GM19238 (cell line): Measurements from ENCODE around the gene DMTF1.
"Not testable (repeated sequence)": the region's sequence is repeated elsewhere in the genome, so short reads cannot be mapped to it uniquely, and the experiment has no call there.

Source experiments
- DNase-seq: peaks from one replicate; pipeline ENCODE4 v3.0.0; 2011; ENCODE audit warnings: low spot score; ENCODE audit not compliant: insufficient read length

The DMTF1 gene

DNA sequence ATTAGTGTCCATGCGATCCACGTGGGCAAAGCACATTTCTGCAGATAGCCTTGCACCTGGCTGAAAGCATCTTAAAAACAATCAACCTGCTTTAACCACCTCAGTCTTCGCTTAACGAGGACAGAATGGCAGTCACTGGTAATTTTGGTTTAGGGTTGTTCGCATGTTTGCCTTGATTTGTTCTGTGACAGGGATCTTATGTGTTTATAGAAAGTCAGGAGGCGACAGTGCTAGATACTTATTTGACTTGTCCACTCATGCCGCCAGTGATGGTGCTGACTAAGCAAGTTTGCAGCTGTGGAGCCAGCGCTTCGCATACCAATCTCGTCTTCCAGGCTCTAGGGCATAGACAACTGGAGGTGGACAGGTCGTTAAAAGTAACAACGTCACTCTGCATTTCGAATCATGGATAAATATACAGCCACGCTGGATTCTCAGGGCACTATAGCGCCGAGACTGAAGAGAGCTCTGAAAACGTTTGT, 68.5 kb downstream of the DMTF1 start:
- no peak for DNase-seq

DNA sequence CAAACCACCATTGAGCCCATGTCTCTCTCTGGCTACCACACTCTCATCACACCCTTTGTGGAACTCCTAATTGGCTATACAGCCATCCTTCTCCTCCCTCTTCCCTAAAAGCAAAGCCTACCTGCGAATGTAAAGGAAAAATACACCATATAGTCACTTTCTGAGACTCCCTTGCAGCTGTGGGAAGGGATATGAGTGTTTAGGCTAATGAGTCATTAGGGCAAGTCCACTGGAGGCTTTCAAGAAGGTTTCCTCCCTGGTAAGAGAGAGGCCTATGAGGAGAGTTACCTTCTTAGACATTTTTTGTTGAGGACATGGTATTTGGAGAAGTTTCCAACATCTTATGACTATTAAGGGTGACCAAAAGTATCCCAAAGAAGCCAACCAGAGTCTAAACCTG, 71.4 kb downstream of the DMTF1 start:
- DNase-seq = no peak

DNA sequence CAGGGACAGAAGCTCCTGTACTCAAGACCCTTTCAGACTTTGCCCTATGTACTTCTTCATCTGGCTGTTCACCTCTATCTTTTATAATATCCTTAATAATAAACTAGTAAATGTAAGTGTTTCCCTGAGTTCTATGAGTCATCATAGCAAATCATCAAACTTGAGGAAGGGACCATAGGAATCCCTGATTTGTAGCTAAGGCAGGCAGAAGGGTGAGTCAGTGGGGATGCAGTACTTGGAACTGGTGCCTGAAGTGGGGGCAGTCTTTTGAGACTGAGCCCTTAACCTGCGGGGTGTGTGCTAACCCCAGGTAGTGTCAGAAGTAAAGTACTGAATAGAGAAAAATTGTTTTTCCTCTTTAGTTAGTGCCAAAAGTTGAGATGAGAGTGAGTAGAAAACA, 73.4 kb downstream of the DMTF1 start:
- no peak for DNase-seq

DNA sequence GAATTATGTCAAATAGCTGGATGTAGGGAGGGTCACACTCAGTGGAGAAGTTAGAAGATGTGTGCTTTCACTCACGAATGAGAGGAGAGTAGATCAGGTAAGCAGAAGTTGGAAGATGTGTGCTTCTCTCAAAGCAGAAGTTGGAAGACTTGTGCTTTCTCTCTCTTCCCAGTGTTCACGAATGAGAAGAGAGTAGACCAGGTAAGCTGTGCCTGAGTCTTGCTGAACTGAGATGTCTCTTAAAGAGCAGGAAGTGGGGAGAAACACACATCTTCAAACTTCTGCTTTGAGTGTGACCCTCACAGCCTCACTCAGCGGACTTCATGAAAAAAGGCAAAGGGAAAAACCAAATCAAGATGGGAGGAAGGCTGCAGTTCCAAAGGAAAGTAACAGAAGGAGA, 74.2 kb downstream of the DMTF1 start:
- no peak for DNase-seq

DNA sequence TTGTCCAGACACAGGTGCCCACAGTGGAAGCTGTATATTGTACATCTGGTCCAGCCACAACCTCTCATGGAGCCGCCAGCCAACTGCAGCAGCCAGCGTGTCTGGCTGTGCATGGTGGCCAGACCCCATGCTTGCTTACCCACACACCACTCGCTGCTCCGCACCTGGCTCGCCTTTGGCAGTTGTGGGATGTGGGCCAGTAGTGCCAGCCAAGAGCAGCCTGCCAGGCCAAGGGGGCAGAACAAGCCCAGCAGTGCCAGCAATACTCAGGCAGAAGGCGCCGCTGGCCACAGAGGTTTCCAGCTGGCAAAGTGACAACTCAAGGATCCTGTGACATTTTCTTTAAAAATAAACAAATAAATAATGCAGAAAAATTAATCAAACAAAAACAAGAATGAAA, 79.0 kb downstream of the DMTF1 start:
- DNase-seq = no peak

DNA sequence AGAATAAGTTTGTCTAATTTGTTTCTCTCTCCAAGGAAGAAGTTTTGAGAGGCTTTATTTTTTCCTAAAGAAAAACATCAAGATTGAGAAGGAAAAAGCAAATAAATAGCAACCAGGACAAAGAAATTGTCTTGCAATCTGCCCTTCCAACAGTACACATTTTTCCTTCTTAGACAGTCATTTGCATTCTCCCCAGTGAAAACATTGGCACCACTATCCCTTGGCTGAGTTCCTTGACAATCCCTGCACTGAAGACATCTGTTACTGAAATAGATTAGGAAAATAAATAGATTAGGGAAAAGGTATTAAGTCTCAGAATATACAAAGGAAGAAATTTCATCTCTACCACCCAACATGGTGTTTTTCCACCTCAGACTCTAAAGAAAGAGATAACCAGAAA, 79.5 kb downstream of the DMTF1 start:
- DNase-seq = no peak

DNA sequence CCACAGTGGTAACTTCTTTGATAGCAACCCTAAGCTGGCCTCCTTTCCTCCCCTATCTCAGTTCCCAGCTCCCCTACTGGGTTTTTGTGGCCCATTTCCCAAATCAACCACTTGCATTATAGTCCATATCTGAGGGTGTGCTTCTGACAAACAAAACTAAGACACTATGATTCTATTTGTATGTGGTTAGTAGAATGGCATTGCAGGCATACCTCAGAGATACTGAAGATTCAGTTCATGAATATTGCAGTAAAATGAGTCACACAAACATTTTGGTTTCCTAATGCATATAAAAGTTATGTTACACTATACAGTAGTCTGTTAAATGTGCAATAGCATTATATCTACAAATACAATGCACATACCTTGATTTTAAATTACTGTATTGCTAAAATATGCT, 82.7 kb downstream of the DMTF1 start:
- no peak for DNase-seq

DNA sequence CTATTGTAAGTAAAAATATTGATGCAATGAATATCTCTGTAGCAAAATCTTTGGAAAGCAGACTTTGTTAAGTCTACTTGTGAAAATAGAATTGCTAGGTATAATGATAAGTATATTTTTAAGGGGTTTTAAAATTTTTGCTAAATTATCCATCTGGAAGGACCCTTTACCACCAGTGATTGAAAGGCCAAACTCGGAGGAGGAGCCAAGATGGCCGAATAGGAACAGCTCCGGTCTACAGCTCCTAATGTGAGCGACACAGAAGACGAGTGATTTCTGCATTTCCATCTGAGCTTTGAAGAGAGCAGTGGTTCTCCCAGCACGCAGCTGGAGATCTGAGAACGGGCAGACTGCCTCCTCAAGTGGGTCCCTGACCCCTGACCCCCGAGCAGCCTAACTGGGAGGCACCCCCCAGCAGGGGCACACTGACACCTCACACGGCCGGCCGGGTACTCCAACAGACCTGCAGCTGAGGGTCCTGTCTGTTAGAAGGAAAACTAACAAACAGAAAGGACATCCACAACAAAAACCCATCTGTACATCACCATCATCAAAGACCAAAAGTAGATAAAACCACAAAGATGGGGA, 86.3 kb downstream of the DMTF1 start:
- not testable (repeated sequence) for DNase-seq

DNA sequence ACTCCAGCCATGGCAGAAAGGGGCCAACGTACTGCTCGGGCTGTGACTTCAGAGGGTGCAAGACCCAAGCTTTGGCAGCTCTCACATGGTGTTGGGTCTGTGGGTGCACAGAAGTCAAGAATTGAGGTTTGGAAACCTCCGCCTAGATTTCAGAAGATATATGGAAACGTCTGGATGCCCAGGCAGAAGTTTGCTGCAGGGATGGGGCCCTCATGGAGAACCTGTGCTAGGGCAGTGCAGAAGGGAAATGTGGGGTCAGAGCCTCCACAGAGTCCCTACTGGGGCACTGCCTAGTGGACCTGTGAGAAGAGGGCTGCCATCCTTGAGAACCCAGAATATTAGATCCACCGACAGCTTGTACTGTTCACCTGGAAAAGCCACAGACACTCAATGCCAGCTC, 93.4 kb downstream of the DMTF1 start:
- DNase-seq = not testable (repeated sequence)
